Chondrocyte (in vitro differentiated cells): Measurements from ENCODE around the gene BANK1. TPM values are rescaled to one million over a fixed set of nuclear protein-coding genes. Genes with fewer than 3 reads are reported as not detected.

Experiments used
- DNase-seq: peaks from one replicate; pipeline ENCODE4 v3.0.0; 2021; ENCODE audit warnings: mixed read lengths, low spot score
- H3K27ac Mint-ChIP-seq: one replicate; pipeline ENCODE4 v1.8.0; 2021; ENCODE audit warnings: mild to moderate bottlenecking, moderate library complexity, mixed read lengths; ENCODE audit not compliant: unreplicated experiment
- H3K27me3 Mint-ChIP-seq: 2 replicates; pipeline ENCODE4 v1.8.0; 2021; ENCODE audit warnings: low read depth, mixed read lengths
- H3K36me3 Mint-ChIP-seq: 2 replicates; pipeline ENCODE4 v1.8.0; 2021; ENCODE audit warnings: low read depth, mixed read lengths
- H3K4me1 Mint-ChIP-seq: 2 replicates; pipeline ENCODE4 v1.8.0; 2021; ENCODE audit warnings: low read depth, mild to moderate bottlenecking, mixed read lengths
- H3K4me3 Mint-ChIP-seq: one replicate; pipeline ENCODE4 v1.8.0; 2021; ENCODE audit warnings: mild to moderate bottlenecking, moderate library complexity, mixed read lengths; ENCODE audit not compliant: unreplicated experiment
- H3K9me3 Mint-ChIP-seq: 2 replicates; pipeline ENCODE4 v1.8.0; 2021; ENCODE audit warnings: low read depth, mixed read lengths
- CTCF ChIP-seq: fragments of 200-600 bp; sonication (generic); IDR thresholded peaks from 2 replicates; pipeline ENCODE4 v1.5.0; 2021; ENCODE audit warnings: antibody characterized with exemption, mild to moderate bottlenecking, moderate library complexity
- total RNA-seq: library from RNA; stranded (reverse); gene quantifications from 3 replicates; pipeline ENCODE4 v1.2.1, GENCODE V29; 2021

BANK1 gene
- total RNA-seq, 1 donor from 2014 or later: 0.65 TPM

GRCh38 chr4:101989551-101989950 is 199.0 kb downstream of the BANK1 start:
- Mint-ChIP-seq H3K27ac (no peak overlapping the region), H3K27me3 (no peaks in the 10 kb centered on the region), H3K4me3 (no peak overlapping the region), H3K4me1 (peaks cover 17% of the 10 kb centered on the region), H3K9me3 (peaks cover 4% of the 10 kb centered on the region), H3K36me3 (peaks cover 1% of the 10 kb centered on the region)
- TF ChIP-seq CTCF: no peak
- DNase-seq: no peak

GRCh38 chr4:101992446-101992845 is 201.9 kb downstream of the BANK1 start:
- DNase-seq: no peak
- no peak overlapping the region for H3K4me3 Mint-ChIP-seq
- H3K9me3 Mint-ChIP-seq: peaks cover 11% of the 10 kb centered on the region
- peaks cover 2% of the 10 kb centered on the region for H3K36me3 Mint-ChIP-seq
- no peak for TF ChIP-seq CTCF
- H3K4me1 Mint-ChIP-seq: peaks cover 17% of the 10 kb centered on the region
- no peak overlapping the region for H3K27ac Mint-ChIP-seq
- H3K27me3 Mint-ChIP-seq: no peaks in the 10 kb centered on the region

- Mint-ChIP-seq H3K27ac (no peak overlapping the region), H3K27me3 (no peaks in the 10 kb centered on the region), H3K4me3 (no peak overlapping the region), H3K36me3 (peaks cover 2% of the 10 kb centered on the region), H3K9me3 (peaks cover 11% of the 10 kb centered on the region), H3K4me1 (peaks cover 17% of the 10 kb centered on the region)
- no peak for DNase-seq
- TF ChIP-seq CTCF: no peak
These were observed 202.7 kb downstream of the BANK1 start for GRCh38 chr4:101993002-101993841.

- Mint-ChIP-seq H3K27ac (no peak overlapping the region), H3K4me3 (no peak overlapping the region), H3K36me3 (peaks cover 2% of the 10 kb centered on the region), H3K9me3 (peaks cover 11% of the 10 kb centered on the region), H3K27me3 (no peaks in the 10 kb centered on the region), H3K4me1 (peaks cover 17% of the 10 kb centered on the region)
- no peak for DNase-seq
- TF ChIP-seq CTCF: no peak
These were observed 203.6 kb downstream of the BANK1 start for GRCh38 chr4:101993842-101994775.

GRCh38 chr4:102007959-102008425 is 217.5 kb downstream of the BANK1 start:
- Mint-ChIP-seq H3K27ac (no peak overlapping the region), H3K36me3 (no peaks in the 10 kb centered on the region), H3K4me3 (no peak overlapping the region), H3K4me1 (peaks cover 18% of the 10 kb centered on the region), H3K9me3 (no peaks in the 10 kb centered on the region), H3K27me3 (no peaks in the 10 kb centered on the region)
- TF ChIP-seq CTCF: no peak
- DNase-seq: no peak
